NCI-H1694 (cell line): ENCODE data around the gene PITX3.
"Not testable (repeated sequence)": the region's sequence is repeated elsewhere in the genome, so short reads cannot be mapped to it uniquely, and the experiment has no call there.

Experiments used
- DNase-seq: peaks from one replicate; lab custom pipeline; 2025; lab: John Stamatoyannopoulos, UW

PITX3 gene

DNA sequence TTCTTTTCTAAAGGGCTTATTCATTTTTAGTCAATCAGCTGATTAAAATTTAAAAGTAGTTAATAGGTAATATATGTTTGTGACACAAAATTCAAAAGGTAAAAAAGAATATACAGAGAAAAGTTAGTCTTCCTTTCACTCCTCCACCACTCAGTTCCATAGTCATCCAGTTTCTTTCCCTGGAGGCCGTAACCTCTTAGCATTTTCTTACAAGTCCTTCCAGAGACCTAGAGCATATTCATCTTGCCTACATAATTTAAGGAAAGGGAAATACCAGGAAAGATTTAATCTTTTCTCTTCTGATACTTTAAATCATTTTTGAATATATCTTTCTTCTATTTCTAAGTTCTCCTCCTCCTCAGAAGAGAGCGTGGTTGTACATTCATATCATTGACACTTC, 14.1 kb upstream of the PITX3 start:
- no peak for DNase-seq

DNA sequence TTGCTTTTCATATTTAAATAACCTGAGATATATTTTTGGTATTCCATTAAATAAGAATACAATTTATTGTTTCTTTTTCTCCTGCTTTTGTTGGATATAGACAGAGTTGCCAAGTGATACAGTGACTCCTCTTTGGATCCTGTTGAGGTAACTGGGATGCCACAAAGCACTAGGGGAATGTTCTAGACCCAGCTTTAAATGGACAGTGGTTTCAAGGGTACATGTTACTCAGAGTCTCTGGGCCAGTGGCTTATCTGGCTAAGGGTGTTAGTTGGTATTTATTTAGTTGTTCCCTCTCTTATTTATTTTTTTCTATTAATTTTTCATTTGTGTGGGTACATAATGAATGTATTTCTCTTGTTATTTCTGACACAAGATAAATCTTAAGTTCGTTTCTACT, 13.1 kb upstream of the PITX3 start:
- DNase-seq: no peak

DNA sequence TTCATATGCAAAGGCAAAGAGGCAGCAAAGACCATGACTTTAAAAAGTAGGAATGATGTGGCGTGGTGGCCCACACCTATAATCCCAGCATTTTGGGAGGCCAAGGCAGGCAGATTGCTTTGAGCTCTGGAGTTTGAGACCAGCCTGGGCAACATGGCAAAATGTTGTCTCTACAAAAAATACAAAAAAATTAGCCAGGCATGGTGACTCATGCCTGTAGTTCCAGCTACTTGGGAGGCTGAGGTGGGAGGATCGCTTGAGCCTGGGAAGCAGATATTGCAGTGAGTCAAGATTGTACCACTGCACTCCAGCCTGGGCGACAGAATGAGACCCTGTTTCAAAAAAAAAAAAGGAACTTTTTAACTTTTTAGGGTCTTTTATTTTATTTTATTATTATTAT, 11.2 kb upstream of the PITX3 start:
- DNase-seq: not testable (repeated sequence)

DNA sequence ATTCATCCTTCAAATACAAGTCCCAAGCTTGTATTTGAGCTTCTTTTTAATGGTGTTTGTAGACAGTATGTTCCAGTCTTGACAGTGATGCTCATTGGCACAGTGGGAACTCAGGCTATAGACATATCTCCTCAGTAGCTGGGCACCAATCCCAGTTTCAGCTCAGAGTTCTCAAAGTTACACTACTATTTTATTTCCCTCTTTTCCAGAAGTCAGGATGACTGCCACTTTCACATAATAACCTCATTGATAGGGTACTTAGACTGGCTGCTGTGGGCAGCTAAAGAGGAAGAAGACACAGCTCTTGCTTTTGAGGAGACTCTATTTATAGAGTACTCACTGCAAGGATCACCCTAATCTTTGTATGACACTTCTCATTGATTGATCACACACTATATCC, 6.4 kb upstream of the PITX3 start:
- no peak for DNase-seq

DNA sequence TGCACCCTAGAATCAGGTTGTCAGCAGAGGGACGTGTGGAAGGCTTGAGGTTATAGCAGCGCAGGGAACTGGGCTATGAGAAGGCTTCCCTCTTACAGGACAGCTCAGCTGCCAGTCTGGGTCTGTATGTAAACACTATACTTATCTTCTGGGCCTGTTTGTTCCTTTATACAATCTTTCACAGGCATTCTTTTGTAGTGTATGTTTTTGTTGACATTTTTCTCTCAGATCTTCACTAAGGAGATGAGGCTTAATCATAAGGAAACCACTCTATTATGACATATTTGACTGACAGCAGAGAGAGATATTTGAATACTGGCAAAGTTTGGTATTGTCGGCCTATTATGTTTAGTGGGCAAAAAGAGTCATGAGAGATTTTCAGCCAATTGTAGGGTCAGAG, 4.9 kb upstream of the PITX3 start:
- DNase-seq: no peak

DNA sequence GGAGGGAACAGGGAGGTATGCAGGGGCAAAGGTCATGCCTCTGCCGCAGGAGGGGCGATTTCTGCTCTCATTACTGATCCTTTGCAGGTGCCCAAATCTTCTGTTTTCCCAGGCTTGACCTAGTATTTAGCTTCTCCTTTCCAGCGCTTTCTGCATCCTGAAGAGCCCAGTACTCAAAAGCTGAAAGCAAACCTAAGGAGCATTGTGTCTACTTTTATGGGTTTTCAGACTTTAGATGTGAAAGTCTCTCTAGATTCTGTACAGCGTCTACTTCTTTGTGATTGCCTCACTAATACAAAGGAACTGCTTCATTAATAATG, 4.6 kb upstream of the PITX3 start:
- DNase-seq: no peak

DNA sequence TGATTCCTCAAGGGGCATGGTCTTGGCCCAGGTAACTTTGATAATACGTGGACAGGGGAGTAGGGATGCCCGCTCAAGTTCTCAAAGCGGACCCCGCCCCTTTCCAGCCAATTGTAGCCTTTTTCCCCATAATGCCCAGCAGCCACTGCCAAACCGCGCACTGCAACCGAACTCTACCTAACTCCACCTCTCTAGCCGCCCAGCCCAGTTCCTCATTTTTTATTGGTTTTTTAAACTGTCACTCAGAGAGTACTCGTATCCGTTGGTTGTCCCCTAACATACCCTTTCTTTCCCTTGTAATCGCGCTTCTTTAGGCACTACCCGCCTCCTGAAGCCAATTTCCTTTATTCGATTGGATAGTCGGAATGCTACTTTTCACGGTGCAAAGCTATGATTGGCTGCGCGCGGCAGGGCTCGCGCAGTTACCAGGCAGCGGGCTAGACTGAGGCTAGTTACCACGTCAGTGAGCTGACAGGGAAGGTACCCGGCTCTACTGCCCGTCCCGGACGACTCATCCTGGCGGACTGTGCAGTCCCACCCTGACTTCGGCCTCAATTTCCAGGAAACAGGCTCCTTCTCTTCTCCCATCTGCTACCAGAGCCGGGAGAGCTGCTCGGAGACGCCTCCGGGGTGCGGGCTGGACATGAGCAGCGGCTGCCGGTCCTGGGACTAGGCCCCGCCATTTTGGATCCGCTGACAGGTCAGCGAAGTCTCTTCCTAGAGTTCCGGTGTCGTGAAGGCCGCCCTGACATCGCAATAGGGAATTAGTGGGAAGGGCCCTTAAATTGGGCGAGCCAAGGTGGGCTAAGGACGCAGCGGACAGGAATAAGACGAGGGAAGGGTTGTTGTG, 4.0 kb upstream of the PITX3 start, which contains the start of gene GBF1:
Gene GBF1, plus strand, starts transcription at position 451 of the 850 bp plus-strand sequence. CDS start 13,407 bp downstream, outside the sequence.
- DNase-seq: peak; percentile 99

DNA sequence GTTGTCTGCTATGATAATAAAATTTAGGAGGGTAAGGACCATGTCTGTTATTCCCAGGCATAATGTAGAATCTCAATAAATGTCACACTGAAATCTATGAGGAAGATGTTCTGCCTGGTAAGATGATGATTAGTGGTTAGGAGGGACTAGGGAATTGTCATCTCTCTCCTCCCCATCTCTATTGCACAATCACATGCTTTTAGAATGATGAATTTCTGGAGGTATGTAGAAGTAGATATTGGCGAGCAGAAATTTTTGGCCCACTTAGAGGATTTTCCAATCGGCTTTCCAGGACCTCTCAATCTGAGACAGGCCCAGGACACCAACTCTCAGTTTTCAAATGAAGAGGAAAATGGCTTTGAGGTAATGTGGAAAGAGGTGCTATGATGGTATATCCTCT, 2.0 kb upstream of the PITX3 start:
- no peak for DNase-seq

DNA sequence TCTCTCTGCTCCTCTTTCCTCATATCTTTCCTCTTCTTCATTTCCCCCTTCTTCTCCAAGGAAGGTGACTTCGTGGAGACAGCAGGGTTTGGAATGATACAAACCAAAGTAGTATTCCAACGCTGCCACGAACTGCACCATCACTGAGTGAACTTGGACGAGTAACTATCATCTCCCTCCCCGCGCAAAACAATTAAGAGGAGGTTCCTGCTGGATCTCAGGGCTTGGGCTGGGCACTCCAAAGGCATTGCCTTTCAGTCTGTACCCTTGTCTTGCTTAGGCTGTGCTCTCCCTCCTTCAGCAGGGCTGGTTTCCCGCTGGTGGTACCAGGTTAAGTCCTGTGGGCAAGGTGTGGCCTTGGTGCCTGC, 790 bp upstream of the PITX3 start:
- DNase-seq: no peak

DNA sequence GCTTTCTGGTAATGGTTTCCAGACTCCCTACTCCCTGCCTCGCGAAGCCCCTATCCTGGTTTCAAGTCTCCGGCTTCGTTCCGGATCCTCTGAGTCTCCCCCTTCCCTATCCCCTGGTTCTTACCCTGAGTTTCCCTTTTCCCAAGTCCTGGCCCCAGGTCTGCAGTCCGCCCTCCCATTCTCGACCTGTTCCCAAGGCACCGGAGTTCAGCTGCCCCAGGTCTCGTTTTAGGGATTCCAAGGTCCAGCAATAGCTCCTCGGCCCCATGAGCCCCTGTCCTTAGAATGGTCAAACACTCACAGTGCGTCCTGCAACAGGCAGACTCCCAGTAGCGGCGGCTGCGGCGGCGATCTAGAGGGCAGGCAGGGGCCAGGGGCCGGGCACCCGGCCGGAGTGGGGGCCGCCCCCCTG, 274 bp downstream of the PITX3 start:
- no peak for DNase-seq

DNA sequence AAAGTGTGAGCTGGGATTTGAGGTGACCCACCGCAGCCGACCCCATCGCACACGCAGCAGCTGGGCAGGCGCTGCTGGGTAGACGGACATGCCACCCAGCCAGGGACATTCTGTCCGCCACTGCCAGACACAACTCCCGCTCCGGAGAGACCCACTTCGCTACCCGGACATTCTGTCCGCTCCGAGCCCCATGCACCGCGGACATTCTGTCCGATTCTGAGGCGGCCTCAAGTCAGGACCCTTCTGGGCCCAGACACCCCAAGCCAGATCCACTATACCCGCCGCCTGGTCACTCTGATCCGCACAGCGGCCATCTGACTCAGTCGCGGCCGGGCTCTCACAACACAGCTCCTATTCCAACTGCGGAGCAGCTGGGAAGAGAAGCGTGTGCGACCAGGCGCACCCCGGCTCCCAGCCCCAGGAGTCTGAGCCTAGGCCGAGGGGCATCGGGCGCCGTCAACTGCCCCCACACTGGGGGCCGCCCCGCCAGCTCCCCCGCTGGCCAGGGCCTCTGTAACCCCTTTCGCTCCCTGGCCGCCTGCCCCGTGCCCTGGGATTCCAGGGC, 763 bp downstream of the PITX3 start:
- DNase-seq: no peak

DNA sequence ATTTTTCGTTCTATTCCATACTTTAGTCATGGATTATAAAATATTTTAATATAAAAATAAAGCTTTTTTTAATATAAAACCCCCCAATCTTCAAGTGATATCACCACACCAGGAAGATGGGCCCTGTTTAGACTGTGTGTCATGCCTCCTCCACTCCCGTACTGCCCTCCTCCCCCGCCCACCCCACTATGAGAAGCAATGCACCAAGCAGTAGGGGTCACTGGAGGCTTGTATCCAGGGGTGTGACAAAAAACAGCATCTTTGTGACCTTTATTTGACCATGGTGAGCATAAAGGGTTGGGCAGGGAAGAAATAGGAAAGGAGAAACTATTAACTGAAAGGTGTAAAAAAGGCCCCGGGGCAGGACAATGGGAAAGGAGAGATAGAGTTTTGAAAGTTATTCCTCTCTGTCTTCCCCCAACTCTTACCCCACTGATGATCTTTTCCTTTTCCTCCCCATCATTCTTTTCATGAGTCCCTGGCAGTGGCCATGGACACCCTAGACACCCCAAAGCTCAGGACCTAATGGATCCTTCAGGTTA, 3.5 kb downstream of the PITX3 start:
- no peak for DNase-seq

DNA sequence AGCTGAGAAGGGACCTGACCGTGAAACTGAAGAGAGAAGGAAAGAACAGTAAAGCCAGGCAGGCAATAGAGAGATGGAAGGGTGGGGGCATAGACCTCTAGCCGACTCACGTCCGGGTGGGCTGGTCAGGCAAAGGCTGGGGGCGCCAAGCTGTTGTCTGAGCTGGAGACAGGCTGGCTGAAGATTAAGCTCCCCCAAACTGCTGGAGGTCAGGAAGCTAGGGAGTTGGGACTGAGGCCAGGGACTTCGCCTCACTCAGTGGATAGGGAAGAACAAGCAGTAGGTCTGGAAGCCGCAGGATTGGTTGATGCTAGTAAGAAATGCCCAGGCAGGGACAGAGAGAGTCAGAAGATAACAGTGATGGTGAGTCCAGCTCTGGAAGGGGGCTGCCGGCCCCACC, 5.3 kb downstream of the PITX3 start:
- DNase-seq: no peak

DNA sequence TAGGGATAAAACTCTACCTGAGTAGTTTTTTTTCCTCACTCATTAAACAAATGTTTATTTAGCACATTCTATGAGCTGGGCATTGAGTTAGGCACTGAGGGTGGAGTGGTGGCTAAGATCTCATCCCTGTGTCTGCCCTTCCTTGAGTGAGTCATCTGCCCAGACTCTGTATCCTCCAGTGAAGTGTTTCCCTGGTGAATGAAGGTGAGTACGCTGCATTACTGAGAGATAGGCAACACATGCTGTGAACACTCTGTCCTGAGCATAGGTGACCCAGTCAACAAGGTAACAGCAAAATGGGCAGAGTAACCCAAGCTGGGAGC, 5.8 kb downstream of the PITX3 start:
- DNase-seq: no peak

DNA sequence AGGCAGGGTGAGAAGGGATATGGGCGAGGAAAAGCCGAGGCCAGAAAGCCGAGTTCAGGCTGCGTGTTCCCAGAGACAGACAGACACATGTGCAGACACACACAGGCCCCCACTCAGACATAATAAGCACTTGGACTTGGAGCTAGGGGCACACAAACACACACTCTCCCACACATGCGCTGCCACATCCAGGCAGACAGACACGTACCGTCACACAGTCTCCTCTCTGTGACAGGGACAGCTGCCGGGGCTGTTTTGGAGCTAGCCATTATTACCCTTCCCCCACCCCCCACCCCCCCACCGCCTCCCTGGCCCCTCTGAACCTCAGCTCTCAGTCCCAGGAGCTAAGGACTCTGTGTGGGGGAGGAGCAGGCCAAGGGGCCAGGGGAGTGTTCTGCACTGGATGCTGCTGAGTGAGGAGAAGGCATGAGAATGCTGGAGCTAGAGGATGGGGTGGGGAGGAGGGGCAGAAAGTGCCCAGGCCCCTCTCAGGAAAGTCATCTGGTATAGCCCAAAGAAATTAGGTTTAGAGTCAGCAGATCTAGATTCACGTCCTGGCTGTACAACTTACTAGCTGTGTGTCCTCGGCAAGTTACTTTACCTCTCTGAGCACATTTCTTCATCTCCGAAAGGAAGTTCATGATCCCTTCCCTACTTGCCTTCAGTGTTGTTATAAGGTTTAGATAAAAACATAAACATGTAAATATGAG, 6.3 kb downstream of the PITX3 start:
- DNase-seq: no peak

DNA sequence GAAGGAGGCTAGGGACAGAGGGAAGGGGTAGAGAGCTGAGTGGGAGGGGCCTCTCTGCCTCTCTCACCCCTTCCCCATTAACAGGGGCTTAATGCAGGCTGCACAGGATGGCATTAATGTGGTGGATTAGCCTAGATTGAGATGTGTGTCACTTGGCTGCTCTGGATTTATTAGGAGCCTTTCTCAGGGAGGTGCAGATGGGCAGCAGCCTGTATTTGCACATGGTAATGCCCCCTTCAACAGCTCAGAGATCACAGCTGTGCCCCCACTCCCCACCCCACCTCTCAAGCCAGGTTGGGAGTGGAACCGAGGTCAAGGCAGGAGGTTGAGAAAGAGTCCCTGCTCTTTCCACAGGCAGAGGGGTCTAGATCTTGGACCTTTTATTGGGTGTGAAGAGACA, 7.3 kb downstream of the PITX3 start:
- no peak for DNase-seq

DNA sequence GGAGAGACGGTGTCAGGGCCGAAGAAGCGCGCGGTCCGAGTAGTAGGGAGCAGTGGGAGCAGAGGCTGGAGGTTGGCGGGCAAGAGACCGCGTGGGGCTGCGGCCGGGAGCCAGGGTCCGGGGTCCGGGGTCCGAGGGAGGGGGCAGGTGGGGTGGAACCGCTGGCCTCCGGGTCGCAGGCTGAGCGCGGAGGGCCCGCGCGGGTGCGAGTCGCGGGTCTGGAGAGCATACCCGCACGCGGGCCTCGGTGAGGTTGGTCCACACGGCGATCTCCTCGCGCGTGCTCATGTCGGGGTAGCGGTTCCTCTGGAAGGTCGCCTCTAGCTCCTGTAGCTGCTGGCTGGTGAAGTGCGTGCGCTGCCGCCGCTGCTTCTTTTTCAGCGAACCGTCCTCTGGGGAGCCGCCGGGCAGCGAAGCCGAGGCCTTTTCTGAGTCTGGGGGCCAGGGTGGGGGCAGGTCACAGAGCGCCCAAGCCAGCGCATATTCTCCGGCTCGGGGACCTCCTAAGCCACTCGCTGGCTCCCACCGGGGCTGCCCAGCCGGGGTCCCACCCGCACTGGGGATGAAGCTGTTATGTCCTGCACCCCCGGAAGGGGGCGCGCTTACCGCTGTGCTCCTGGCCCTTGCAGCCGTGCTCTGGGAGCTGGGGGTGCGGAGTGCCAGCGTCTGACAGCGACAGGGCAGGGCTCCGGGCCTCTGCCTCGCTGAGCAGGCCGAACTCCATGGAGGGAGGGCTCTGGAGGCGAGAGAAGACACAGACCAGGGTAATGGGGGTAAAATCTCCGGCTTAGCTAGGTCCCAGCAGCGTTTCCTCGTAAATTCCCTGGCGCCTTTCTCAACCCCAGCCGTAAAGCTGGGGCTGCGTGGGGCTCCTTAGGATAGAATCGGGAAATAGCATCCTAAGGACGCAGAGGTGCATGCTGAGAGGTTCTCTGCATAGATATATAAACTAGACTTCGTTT, 9.7 kb downstream of the PITX3 start:
- DNase-seq: peak; percentile 15

DNA sequence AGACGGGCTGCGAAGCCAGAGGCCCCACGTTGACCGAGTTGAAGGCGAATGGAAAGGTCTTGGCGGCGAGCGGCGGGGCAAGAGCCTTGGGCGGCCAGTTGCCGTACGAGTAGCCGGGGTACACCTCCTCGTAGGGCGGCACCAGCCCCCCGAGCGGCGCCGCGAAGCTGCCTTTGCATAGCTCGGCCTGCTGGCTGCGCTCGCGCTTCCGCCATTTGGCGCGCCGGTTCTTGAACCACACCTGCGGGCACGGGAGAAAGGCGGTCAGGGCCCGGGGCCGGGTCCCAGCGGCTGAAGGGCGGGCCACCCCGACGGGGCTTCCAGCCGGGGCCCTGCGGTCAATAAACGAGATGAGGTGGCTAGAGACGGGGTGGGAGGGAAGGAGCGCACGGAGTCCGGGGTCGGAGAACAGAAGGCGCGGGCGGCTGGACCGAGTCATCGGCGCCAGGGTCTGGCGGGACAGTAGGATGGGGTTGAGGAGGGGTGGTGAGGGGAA, 10.4 kb downstream of the PITX3 start:
- DNase-seq: no peak

DNA sequence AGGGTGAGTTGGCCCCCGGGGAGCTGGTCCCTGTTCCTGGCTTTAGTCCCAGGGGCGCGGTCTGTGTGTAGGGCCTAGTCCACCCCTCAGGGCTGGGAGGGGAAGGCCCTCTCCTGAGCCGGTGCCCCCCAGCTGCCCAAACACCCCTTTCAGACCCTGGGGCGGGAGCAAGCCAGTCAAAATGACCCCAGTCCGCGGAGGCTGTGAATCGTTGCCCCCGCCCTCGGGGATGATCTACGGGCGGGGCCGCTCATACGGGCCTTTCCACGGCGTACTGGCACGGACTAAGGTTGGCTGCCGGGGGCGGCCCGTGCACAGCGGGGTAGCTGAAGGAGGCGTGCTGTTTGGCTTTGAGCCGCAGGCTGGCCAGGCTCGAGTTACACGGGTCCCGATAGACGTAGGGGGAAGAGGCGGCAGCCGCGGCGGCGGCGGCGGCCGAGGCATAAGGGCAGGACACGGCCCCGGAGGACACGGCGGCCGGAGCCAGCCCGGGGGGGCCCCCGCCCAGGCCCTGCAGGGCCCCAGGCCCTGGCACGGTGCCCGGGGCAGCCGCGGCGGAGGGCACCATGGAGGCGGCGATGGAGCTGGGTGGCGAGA, 10.9 kb downstream of the PITX3 start:
- peak; percentile 27 for DNase-seq

DNA sequence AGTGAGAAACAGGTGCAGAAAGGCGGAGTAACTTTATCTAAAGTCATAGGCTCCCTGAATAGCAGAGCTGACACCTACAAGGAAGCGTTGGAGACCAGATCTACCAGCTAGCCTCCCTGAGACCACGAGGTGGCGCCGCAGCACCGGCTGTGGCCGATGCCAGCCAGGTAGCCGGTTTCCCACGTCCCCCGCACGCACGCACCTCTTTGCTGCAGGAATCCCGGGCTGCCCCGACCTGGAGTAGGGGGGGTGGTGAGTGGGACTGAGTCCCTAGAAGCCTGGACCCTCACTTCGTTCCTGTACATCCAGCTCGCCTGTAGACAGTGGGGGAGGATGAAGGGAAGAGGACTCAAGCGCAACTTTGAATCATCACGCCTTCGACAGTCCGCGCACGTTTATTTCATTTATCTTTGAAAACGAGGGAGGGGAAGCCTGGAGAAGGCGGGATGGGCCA, 11.5 kb downstream of the PITX3 start:
- DNase-seq: peak; percentile 58

DNA sequence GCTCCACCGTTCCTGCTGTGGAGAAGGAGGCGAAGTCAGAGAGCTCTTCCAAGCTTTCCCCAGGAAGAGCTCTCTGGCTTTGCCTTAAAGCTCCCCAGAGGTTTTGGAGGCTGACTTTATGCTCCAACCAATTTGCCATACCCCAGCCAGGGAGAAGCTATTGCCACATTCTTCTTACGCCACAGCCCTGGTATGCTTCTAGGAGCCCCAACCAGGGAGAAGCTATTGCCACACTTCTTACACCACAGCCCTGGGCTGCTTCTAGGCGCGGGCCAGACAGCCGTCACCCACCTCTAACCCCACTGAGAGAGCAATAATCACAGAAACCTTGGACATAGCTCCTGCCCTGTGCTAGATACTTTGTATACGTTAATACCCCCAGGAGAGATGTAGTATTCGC, 14.3 kb downstream of the PITX3 start:
- DNase-seq: no peak

DNA sequence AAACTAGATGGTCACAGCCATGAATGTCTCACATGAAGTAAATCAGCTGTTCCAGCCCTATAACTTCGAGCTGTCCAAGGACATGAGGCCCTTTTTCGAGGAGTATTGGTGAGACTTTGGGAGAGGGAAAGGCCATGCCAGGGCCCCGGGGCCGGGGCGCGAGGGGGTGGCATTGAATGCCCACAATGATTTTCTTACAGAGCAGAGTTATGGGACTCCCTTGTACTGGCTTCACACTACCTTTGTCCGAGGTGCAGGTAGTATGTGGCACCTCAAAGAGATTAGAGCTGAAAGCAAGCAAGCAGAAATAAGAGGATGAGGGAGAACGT, 14.8 kb downstream of the PITX3 start:
- DNase-seq: no peak
